HG03159 (cell line): ENCODE measurements around the gene IPO8.
"Not testable (repeated sequence)": the region's sequence is repeated elsewhere in the genome, so short reads cannot be mapped to it uniquely, and the experiment has no call there.

Experiments
- ATAC-seq: cut with Tn5 transposase; IDR thresholded peaks from one replicate; pipeline ENCODE4 v1.9.1; 2021; ENCODE audit warnings: mild to moderate bottlenecking, moderate library complexity; ENCODE audit not compliant: unreplicated experiment

The IPO8 gene

GRCh38 chr12:30610718-30611117 lies 85.0 kb downstream of the IPO8 start:
- no peak for ATAC-seq

GRCh38 chr12:30609819-30610218 lies 85.8 kb downstream of the IPO8 start:
- not testable (repeated sequence) for ATAC-seq

GRCh38 chr12:30604302-30604701 lies 91.4 kb downstream of the IPO8 start:
- ATAC-seq, result not testable (repeated sequence)

- no peak for ATAC-seq
Observed at GRCh38 chr12:30603129-30603528, 92.5 kb downstream of the IPO8 start.

- no peak for ATAC-seq
Observed at GRCh38 chr12:30602678-30603077, 93.0 kb downstream of the IPO8 start.

GRCh38 chr12:30599608-30600007 lies 96.1 kb downstream of the IPO8 start:
- ATAC-seq, result no peak

GRCh38 chr12:30598889-30599288 lies 96.8 kb downstream of the IPO8 start:
- ATAC-seq, result no peak

GRCh38 chr12:30595742-30596141 lies 99.9 kb downstream of the IPO8 start:
- no peak for ATAC-seq

GRCh38 chr12:30594509-30594908 lies 101.2 kb downstream of the IPO8 start:
- no peak for ATAC-seq

GRCh38 chr12:30588572-30588971 lies 107.1 kb downstream of the IPO8 start:
- not testable (repeated sequence) for ATAC-seq

GRCh38 chr12:30587782-30588181 lies 107.9 kb downstream of the IPO8 start:
- no peak for ATAC-seq

- ATAC-seq, result no peak
Observed at GRCh38 chr12:30585877-30586276, 109.8 kb downstream of the IPO8 start.

- ATAC-seq, result no peak
Observed at GRCh38 chr12:30582943-30583342, 112.7 kb downstream of the IPO8 start.

- ATAC-seq, result no peak
Observed at GRCh38 chr12:30580344-30580743, 115.3 kb downstream of the IPO8 start.
